ENCODE results near the gene PAWR.

PAWR gene

GRCh38 chr12:79537675-79538074, 153.1 kb downstream of the PAWR start:
- no peak for TF ChIP-seq CTCF (IDR thresholded peaks at IDR 0.05; ENCODE audit: control extremely low read depth, extremely low read depth, low read depth, missing control alignments)
- DNase-seq (ENCODE audit: extremely low spot score) = no peak
- POLR2A ChIA-PET = no interaction called here
- CTCF ChIA-PET = interaction anchor here (1.6 kb wide), 1 partner anchor 10 kb away, joined by 3 read pairs; no protein-coding TSS in a partner anchor

GRCh38 chr12:79535751-79536150, 155.0 kb downstream of the PAWR start:
- no peak for TF ChIP-seq CTCF (IDR thresholded peaks at IDR 0.05; ENCODE audit: control extremely low read depth, extremely low read depth, low read depth, missing control alignments)
- ChIA-PET POLR2A (no interaction called here), CTCF (no interaction called here)
- DNase-seq (ENCODE audit: extremely low spot score) = no peak

Measured in GM10248 (cell line).